Kidney (tissue), 14 donors: Measurements from ENCODE around the gene ZC3H13. TPM values are rescaled to one million over a fixed set of nuclear protein-coding genes. Genes with fewer than 3 reads are reported as not detected.

Experiments used
- DNase-seq, 5 donors: peaks; one replicate each; pipeline ENCODE4 v3.0.0-alpha.2; 2013 to 2020
- FAIRE-seq: peaks from 2 replicates; lab custom pipeline; 2012; peaks lifted over from hg19 to GRCh38; lab: Jason Lieb, UNC
- H3K27ac ChIP-seq, 2 donors: one replicate each; pipeline ENCODE4 v1.7.0; 2013; ENCODE audit warnings: low read depth in 2 of 2, low read length in 2 of 2, inconsistent platforms in 1 of 2
- H3K27me3 ChIP-seq: one replicate; pipeline ENCODE4 v1.7.1; 2013; ENCODE audit warnings: low read length, inconsistent platforms; ENCODE audit not compliant: control insufficient read depth, insufficient read depth
- H3K36me3 ChIP-seq, 3 donors: one replicate each; pipeline versions ENCODE4 v1.7.0 to v1.7.1; 2013; ENCODE audit warnings: low read length in 3 of 3, control low read depth in 1 of 3, inconsistent platforms in 1 of 3; ENCODE audit not compliant: insufficient read depth in 3 of 3, control insufficient read depth in 2 of 3
- H3K4me1 ChIP-seq, 3 donors: one replicate each; pipeline versions ENCODE4 v1.7.0 to v1.7.1; 2013; ENCODE audit warnings: low read length in 3 of 3, inconsistent platforms in 1 of 3, low read depth in 1 of 3; ENCODE audit not compliant: control insufficient read depth in 2 of 3, insufficient read depth in 2 of 3
- H3K4me3 ChIP-seq, 3 donors: one replicate each; pipeline versions ENCODE4 v1.7.0 to v1.8.1; 2013; ENCODE audit warnings: low read length in 3 of 3, control low read depth in 1 of 3, inconsistent platforms in 1 of 3
- H3K9ac ChIP-seq, 3 donors: one replicate each; pipeline versions ENCODE4 v1.7.0 to v1.7.1; 2013; ENCODE audit warnings: low read length in 3 of 3, control low read depth in 1 of 3, inconsistent platforms in 1 of 3
- H3K9me3 ChIP-seq, 3 donors: one replicate each; pipeline versions ENCODE4 v1.7.0 to v1.7.1; 2013; ENCODE audit warnings: low read length in 3 of 3, control low read depth in 1 of 3, inconsistent platforms in 1 of 3; ENCODE audit not compliant: control insufficient read depth in 2 of 3, insufficient read depth in 1 of 3
- intact Hi-C: fragments of 100-400 bp; cut with DNase I; formaldehyde crosslinking; loops from one replicate; pipeline ENCODE4 v1.11.1; 2022
- polyA plus RNA-seq: library from polyadenylated mRNA; stranded (reverse); fragments of 350-450 nt; fragmentation: Illumina TruSeq; extraction: RNeasy Lipid Tissue Mini Kit (QIAGEN cat#74804); gene quantifications from one replicate; pipeline ENCODE4 v1.2.3, GENCODE V29; 2014; ENCODE audit warnings: low read depth, low replicate concordance; ENCODE audit not compliant: insufficient read depth
- total RNA-seq: library from RNA; stranded (reverse); fragmentation: NEBNext Ultra II Directional; extraction: Animal tissue kit (Norgen Biotek cat#: 25700); gene quantifications from one replicate; pipeline ENCODE4 v1.2.1, GENCODE V29; 2021
- TF ChIP-seq, protein P1 (sequence below): IDR thresholded peaks from 3 replicates; pipeline ENCODE4 v1.5.1; 2012; ENCODE audit warnings: mild to moderate bottlenecking, moderate library complexity, borderline replicate concordance; ENCODE audit not compliant: insufficient read depth; ENCODE audit errors: extremely low read depth
- donor health status: control.
- donor health status: control.
- donor health status: control.
- donor health status: control.
- donor health status: control.
- donor health status: DM: yes; HTN: yes; CAD: no.
- donor health status: Normal renal cell carcinoma (clear cell type).

Gene ZC3H13
- total and polyA plus RNA-seq, 2 donors from 2014 or later, result 6.4 to 53.1 TPM

- TF ChIP-seq, protein P1, sequence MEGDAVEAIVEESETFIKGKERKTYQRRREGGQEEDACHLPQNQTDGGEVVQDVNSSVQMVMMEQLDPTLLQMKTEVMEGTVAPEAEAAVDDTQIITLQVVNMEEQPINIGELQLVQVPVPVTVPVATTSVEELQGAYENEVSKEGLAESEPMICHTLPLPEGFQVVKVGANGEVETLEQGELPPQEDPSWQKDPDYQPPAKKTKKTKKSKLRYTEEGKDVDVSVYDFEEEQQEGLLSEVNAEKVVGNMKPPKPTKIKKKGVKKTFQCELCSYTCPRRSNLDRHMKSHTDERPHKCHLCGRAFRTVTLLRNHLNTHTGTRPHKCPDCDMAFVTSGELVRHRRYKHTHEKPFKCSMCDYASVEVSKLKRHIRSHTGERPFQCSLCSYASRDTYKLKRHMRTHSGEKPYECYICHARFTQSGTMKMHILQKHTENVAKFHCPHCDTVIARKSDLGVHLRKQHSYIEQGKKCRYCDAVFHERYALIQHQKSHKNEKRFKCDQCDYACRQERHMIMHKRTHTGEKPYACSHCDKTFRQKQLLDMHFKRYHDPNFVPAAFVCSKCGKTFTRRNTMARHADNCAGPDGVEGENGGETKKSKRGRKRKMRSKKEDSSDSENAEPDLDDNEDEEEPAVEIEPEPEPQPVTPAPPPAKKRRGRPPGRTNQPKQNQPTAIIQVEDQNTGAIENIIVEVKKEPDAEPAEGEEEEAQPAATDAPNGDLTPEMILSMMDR, result no peak
- no peaks in the 10 kb centered on the region for H3K9me3 ChIP-seq
- no peaks in the 10 kb centered on the region for H3K27me3 ChIP-seq
- no peak overlapping the region for H3K9ac ChIP-seq
- DNase-seq, result no peak
- no peak for FAIRE-seq
- H3K27ac ChIP-seq, result no peak overlapping the region
- no peaks in the 10 kb centered on the region for H3K36me3 ChIP-seq
- intact Hi-C loops, result no loop called here
- H3K4me3 ChIP-seq, result no peak overlapping the region
- no peaks in the 10 kb centered on the region for H3K4me1 ChIP-seq
Observed at GRCh38 chr13:45907503-45907902, 145.0 kb downstream of the ZC3H13 start.

Other genes with a start within 250 kb of the ZC3H13 start
- 0.03 TPM for gene SIAH3, start 201.0 kb downstream of the ZC3H13 start, total RNA-seq
- gene SIAH3, start 201.0 kb downstream of the ZC3H13 start, polyA plus RNA-seq, result 0.41 TPM
- not detected for gene CPB2, start 52.3 kb upstream of the ZC3H13 start, total RNA-seq
- gene CPB2, start 52.3 kb upstream of the ZC3H13 start, polyA plus RNA-seq, result not detected
- 73.5 TPM for gene LCP1, start 129.4 kb upstream of the ZC3H13 start, total RNA-seq
- 5.6 TPM for gene LCP1, start 129.4 kb upstream of the ZC3H13 start, polyA plus RNA-seq
- gene LRRC63, start 159.2 kb upstream of the ZC3H13 start, total RNA-seq, result 0.31 TPM
- gene LRRC63, start 159.2 kb upstream of the ZC3H13 start, polyA plus RNA-seq, result 0.17 TPM